Left colon (tissue), 2 donors: ENCODE measurements around the gene RGS16. TPM values are rescaled to one million over a fixed set of nuclear protein-coding genes. Genes with fewer than 3 reads are reported as not detected.

Experiments used
- ATAC-seq: fragments of 200-7000 bp; cut with Tn5 transposase; one replicate; pipeline ENCODE4 v1.9.1; 2020; ENCODE audit warnings: mild to moderate bottlenecking, moderate library complexity
- DNase-seq, 2 donors: peaks; one replicate each; pipeline ENCODE4 v3.0.0-alpha.2; 2020
- intact Hi-C, 2 donors: fragments of 100-400 bp; cut with DNase I in 1 of 2; cut with micrococcal nuclease in 1 of 2; formaldehyde crosslinking; loops; one replicate each; pipeline versions ENCODE4 v1.11.2 to v1.14.0; 2022; cut with DNase I, micrococcal nuclease
- total RNA-seq, 2 donors: library from RNA; stranded (reverse); fragmentation: NEBNext Ultra II Directional; extraction: Animal tissue kit (Norgen Biotek cat#: 25700); gene quantifications; one replicate each; pipeline ENCODE4 v1.2.1, GENCODE V29; 2021
- donor health status: DM: no; HTN: no; CAD: no.
- donor health status: DM: yes; HTN: yes; CAD: no.

Gene RGS16
- total RNA-seq, 2 donors from 2014 or later, result 0.64 to 1.1 TPM

DNA sequence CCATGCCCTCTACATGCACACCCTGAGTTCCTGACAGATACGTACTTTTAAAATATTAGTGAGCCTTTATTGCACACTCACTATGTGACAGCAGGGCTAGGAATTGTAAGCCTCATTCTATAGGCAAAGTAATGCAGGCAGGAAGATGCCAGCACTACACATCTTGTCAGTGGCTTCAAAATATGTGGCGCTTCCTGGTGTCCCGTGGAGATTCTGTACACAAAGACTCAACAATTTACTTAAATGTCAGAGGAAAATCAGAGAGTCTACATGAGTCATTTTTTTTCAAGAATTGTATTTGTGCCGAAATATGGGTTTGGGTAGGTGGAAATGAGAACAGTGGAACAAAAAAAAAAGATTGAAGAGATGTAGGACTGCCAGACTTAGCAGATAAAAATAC lies 42.7 kb downstream of the RGS16 start:
- DNase-seq (no peak), ATAC-seq (no peak)
- intact Hi-C loops, result no loop called here

DNA sequence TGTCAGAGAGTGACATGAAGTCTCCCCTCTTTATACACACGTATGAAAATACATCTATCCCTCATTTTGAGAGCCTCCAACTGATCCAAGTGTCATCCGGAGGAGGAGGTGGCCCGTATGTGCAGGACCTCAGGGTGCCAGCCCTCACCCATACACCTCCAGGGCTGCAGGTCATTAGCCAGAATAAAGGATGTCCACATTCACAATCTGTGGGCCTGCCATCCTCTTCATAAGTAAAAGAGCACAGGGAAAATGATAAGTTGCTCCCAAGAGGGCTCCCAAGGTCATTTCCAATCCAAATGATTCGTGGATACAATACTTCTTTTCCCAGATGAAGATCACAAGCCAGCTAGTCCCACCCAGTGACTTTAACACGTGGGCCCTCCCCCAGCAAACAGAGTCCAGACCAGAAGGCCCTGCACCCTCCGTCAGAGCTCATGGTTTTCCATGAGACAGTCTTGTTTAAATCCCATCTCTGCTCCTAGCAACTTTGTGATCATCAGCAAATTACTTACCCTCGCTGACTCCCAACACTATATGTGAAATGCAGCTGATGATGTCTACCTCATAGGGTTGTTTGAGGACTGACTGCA lies 43.7 kb downstream of the RGS16 start:
- ATAC-seq, result no peak
- intact Hi-C loops, result no loop called here
- no peak for DNase-seq

DNA sequence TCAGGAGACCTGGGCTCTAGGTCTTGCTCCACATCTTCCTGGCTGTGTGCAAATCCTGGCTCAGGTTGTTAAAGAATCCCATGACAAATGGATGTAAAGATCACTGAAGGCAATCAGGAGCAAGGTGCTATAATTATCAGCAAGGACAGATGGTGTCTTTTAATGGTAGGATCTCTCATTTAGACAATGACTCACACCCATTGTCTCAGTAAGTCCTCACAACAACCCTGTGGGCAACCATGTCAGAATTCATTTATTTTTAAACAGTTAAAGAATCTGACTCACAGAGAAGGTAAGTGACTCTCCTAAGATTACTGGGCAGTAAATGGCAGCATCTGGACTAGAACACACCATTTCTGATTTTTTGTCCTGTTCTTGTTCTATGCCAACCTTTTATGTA lies 47.9 kb downstream of the RGS16 start:
- intact Hi-C loops, result no loop called here
- no peak for ATAC-seq
- no peak for DNase-seq

DNA sequence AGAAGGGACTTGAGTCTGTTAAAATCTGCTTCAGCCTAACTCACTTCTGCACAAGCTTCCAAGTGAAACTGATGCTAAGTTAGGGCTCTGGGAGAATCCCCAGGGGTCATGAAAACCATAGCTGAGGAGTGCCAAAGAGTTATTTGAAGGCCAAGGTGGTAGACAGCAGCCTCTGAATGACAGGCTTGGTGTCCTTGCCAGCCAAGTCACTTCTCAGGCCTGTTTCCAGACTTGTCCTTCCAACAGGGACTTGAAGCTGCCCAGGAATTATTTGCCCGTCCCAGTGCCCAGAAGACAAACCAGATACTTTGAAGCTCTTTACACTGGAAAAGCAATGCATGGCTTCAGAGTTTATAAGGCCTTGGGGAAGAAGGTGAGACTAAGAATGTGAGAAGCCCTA lies 48.7 kb downstream of the RGS16 start:
- DNase-seq (no peak), ATAC-seq (no peak)
- intact Hi-C loops, result no loop called here

DNA sequence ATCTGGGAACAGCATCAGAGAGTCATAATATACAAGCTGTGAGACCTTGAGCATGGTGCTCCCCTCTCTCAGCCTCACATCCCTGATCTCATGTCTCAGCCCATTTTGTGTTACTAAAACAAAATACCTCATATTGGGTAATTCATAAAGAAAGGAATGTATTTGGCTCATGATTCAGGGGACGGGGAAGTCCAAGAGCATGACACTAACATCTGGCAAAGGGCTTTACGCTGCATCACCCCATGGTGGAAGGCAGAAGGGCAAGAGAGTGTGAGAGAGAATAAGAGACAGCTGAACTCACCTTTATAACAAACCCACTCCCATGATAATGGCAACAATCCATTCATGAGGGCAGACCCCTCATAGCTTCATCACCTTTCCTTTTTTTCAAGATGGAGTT lies 51.7 kb downstream of the RGS16 start:
- ATAC-seq, result no peak
- DNase-seq, result no peak
- intact Hi-C loops, result no loop called here

DNA sequence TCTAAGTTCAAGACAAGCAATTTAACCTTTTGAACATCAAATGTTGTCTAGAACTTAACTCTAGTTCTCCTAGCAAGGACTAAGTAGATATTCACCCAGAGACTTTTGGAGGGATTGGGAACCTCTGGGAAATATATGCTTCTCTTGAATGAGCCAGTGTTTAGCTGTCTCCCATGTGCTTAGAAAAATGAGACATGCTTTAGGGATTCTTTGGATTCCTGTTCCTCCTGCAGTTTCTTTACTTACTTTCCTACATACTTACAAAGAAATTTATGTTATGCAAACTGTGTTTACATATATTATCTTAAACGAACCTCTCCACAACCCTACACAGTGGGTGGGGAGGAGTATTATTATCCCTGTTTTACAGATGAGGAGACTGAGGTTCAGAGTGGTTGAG lies 54.4 kb downstream of the RGS16 start:
- no peak for ATAC-seq
- intact Hi-C loops, result no loop called here
- no peak for DNase-seq

DNA sequence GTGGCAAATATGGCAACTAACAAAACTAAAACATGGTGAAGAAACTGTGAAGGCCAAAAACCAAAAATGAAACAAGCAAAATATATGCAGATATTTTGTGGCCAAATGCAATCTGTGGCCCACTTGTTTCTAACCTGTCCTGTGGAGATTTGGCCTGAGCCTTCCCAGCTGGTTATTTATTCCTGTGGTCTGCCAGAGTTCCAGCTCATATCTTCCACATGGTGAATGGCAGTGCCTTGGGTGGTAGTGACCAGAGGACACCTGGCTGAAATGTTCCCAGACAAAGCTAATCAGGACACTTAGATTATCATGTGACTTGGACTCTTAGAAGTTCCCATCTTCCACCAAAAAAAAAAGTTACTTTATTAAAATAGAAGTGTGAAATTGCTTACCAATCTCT lies 54.8 kb downstream of the RGS16 start:
- intact Hi-C loops, result no loop called here
- ATAC-seq (no peak), DNase-seq (no peak)

Other genes with a start within 250 kb of the RGS16 start
- 100 to 1,000 TPM; 436 to 776 TPM for gene GLUL, start 212.6 kb downstream of the RGS16 start, total RNA-seq
- not detected for gene TEDDM1, start 203.7 kb downstream of the RGS16 start, total RNA-seq
- gene RGSL1, start 154.2 kb downstream of the RGS16 start, total RNA-seq, result not detected
- gene RNASEL, start 15.1 kb downstream of the RGS16 start, total RNA-seq, result 10 to 100 TPM; 13.2 to 22.3 TPM
- gene RGS8, start 80.2 kb upstream of the RGS16 start, total RNA-seq, result not detected
- 10 to 100 TPM in 1 of 2 donors, 1 to 10 TPM in 1; 9.4 to 15.4 TPM for gene NPL, start 185.4 kb upstream of the RGS16 start, total RNA-seq
- gene DHX9, start 235.0 kb upstream of the RGS16 start, total RNA-seq, result 10 to 100 TPM; 92.4 to 95.8 TPM